ENCODE measurements around the gene NPPB.
"Not testable (repeated sequence)": the region's sequence is repeated elsewhere in the genome, so short reads cannot be mapped to it uniquely, and the experiment has no call there.

The NPPB gene

GRCh38 chr1:11858613-11858967 lies at the start of gene NPPB:
Gene NPPB (minus strand): TSS chr1:11858945. CDS start chr1:11858833, 112 bp downstream.
- DNase-seq (ENCODE audit: low spot score): no peak

DNA sequence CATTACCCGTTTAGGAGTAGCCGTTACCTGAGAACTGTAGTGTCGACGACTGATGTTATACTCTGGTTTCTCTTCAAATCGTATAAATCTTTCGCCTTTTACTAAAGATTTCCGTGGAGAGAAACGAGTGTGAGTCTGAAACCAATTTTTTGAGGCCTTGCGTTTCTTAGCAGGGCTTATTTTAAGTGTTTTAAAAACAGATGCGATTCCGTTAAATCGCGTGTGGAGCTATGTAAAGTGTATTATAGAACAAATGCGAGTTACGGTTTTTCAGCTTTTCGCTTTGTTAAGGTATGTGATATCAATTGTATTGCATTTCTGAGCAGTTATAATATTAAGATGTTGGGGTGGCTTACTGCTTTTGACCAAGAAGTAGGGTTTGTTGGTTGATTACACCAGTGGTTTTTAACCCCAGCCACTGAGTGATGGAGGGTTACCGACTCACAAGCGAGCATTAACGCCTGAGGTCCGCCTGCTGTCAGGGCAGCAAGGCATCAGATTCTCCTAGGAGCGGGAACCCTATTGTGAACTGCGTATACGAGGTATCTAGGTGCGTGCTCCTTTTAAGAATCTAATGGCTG lies 49.4 kb upstream of the NPPB start:
- DNase-seq (ENCODE audit: low spot score): peak; percentile 63

DNA sequence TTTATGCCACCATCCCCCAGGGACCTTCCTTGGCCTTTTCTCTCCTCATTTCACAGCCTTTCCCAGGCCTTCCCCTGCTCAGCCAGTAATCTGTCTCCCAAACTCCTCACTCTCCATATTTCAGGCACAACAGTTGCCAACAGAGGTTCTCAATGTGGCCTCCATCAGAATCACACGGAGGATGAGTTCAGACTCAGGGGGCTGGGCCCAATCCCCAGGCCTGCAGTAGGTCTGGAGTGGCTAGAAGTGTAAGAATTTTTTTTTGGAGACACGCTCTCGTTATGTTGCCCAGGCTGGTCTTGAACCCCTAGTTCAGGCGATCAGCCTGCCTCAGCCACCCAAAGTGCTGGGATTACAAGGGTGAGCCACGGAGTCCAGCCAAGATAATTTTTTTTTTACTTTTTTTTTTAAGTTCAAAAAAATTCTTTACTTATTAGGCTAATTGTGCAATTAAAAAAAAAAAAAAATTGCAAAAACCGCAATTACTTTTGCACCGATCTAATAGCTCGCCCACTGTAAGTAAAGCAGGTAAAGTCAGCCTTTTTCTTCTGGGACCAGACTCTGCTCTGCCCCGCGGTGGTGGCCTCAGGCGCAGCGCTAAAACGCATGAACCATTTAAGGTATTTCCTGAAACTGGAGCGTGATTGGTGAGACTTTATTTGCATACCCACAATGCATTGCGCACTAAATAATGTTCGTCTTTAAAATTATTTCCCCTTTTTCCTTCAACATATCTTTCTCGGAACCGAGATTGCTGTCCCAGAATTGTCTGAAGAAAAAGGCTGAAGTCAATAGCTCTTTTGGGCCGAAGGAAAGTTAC lies 48.7 kb upstream of the NPPB start:
- peak; percentile 90 for DNase-seq (ENCODE audit: low spot score)

- DNase-seq (ENCODE audit: low spot score): no peak
These were observed 48.1 kb upstream of the NPPB start for GRCh38 chr1:11906870-11907269.

- no peak for DNase-seq (ENCODE audit: low spot score)
These were observed 46.2 kb upstream of the NPPB start for GRCh38 chr1:11904978-11905377.

DNA sequence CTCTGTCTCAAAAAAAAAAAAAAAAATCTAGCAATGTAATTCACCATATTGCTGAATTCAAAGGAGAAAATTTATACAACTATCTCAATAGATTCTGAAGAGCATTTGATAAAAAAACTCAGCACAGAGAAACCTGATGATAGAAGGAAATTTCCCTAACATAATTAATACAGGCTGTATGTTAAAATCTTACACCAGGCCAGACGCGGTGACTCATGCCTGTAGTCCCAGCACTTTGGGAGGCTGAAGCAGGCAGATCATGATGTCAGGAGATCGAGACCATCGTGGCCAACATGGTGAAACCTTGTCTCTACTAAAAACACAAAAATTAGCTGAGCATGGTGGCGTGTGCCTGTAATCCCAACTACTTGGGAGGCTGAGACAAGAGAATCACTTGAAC lies 45.4 kb upstream of the NPPB start:
- not testable (repeated sequence) for DNase-seq (ENCODE audit: low spot score)

GRCh38 chr1:11903210-11903609 lies 44.5 kb upstream of the NPPB start:
- no peak for DNase-seq (ENCODE audit: low spot score)

DNA sequence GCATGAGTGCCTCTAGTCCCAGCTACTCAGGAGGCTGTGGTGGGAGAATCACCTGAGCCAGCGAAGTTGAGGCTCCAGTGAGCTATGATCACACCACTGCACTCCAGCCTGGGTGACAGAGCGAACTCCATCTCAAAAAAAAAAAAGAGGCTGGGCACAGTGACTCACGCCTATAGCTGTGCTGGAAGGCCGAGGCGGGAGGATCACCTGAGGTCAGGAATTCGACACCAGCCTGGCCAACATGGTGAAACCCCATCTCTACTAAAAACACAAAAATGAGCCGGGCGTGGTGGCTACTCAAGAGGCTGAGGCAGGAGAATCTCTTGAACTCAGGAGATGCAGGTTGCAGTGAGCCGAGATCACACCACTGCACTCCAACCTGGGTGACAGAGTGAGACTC lies 42.7 kb upstream of the NPPB start:
- not testable (repeated sequence) for DNase-seq (ENCODE audit: low spot score)

- no peak for DNase-seq (ENCODE audit: low spot score)
These were observed 40.2 kb upstream of the NPPB start for GRCh38 chr1:11898831-11899467.

- no peak for DNase-seq (ENCODE audit: low spot score)
These were observed 39.5 kb upstream of the NPPB start for GRCh38 chr1:11898086-11898785.

- DNase-seq (ENCODE audit: low spot score): not testable (repeated sequence)
These were observed 35.8 kb upstream of the NPPB start for GRCh38 chr1:11894501-11894900.

DNA sequence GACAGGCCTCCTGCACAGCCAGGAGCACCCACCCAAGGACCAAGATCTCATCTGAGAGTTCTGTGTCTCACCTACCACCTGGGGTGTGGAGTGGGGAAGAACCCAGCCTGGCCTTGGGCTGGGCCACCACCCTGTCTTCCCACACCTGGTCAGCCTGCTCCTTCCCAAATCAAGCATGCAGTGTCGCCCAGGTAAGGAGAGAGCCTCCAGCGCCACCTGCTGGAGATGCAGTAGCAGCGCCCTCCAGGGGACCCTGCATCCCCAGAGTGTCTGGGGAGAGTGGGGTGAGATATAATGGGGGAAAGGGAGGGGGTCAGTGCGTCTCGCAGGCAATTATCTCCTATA lies 35.1 kb upstream of the NPPB start:
- peak; percentile 87 for DNase-seq (ENCODE audit: low spot score)

DNA sequence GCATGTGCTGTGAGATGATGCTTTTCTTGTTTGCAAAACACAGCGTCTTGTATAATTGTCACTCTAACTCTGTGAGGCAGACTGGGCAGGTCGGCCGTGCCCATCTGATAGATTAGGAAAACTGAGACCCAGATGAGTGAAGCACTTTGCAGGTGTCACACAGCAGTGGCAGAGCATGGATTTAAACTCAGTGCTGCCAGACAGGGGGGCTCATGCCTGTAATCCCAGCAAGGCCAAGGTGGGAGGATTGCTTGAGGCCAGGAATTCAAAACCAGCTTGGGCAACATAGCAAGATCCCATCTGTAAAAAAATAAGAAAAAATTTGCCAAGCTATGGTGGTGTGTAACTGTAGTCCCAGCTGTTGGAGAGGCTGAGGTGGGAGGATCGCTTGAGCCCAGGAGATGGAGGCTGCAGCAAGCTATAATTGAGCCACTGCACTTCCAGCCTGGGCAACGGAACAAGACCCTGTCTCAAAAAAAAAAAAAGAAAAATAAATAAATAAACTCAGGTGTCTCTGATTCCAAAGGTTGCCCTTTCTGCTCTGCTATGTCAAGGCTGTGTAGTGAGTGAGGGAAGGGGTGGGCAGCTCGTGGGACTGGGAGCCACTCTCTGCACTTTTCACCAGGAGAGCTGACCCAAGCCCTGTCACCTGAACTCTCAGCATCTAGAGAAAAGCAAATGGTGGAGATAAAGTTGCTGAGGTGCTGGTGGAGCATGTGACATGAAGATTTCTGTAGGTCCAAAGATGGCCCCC lies 32.9 kb upstream of the NPPB start:
- no peak for DNase-seq (ENCODE audit: low spot score)

DNA sequence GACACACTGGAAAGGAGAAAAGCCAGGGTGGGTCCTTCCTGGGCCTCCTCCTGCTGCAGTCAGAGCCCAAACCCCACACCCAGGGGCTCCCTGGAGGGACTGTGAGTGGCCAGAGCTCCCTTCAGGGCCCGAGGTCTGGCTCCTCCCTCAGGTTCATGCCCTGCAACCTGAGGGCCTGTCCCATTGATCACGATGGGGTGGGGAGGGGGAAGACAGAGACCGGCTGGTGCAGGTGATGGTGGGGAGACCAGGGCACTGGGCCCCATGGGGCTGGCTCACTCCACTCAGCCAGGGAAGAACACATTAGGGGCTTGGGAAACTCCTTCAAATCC lies 30.1 kb upstream of the NPPB start:
- no peak for DNase-seq (ENCODE audit: low spot score)

GRCh38 chr1:11888206-11888876 lies 29.6 kb upstream of the NPPB start:
- DNase-seq (ENCODE audit: low spot score): no peak

DNA sequence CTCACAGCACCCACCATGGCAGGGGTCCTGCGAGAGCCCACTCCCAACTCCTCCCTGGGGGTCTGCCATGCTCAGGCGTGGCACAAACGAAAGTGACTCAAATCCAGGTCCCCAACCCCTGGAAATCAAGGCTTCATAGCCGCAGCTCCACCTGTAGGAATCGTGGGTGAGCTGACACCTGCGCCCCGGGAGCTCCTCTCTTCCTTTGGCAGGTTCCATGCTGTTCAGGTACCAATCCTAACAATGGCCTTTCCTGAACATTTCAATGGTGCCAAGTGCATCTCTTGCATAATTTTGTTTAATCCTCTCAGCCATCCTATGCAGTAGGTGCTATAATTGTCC lies 28.9 kb upstream of the NPPB start:
- no peak for DNase-seq (ENCODE audit: low spot score)

- no peak for DNase-seq (ENCODE audit: low spot score)
These were observed 28.4 kb upstream of the NPPB start for GRCh38 chr1:11886986-11887665.

DNA sequence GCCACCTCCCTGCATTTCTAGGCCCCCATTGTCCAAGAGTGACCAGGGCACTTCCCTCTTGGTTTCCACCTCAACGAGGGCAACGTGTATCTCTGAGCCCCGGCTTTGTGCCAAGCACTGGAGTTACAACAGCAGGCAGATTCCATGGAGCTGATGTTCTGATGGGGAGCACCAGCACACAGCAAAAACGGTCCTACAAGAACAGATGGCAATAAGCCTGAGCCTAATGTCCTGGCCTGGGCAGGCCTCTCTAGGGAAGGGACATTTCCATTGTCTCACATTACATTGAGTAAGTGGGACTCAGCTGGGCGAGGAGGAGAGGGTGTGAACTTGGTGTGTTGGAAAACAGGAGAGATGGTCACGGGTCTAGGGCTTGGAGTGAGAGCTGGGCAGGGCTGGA lies 27.2 kb upstream of the NPPB start:
- DNase-seq (ENCODE audit: low spot score): no peak

DNA sequence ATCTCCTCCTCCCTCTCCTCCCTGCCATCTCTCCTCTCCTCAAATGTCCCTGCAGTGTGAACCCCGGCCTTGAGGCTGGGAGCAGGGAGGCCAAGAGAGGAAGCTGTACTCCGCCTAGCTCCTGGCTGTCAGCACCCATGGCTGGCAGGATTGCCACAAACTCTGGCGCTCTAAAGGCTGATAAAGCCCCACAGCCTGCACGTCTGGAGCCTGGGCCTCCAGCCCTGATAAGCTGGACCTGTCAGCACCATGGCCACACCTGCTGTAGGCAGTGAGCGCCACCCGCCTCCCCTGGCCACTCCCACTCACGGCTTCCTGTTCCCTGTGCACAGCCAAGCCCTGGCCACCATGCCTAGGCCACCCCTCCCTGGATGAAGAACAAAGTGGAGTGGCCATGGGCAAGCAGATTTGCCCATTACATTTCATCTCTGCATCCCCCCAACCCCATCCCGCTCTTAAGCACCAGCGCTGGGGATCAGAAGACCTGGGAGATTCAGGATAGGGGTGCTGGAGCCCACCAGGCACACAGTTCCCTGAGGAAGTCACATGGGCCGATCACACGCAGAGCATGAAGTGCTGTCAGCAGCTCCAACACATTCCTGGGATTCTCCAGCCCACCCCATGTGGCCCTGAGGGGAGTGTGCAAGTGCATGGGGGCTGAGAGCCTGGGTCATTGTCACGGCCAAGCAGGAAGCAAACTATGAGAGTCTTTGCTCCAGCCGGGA lies 24.2 kb upstream of the NPPB start:
- no peak for DNase-seq (ENCODE audit: low spot score)

DNA sequence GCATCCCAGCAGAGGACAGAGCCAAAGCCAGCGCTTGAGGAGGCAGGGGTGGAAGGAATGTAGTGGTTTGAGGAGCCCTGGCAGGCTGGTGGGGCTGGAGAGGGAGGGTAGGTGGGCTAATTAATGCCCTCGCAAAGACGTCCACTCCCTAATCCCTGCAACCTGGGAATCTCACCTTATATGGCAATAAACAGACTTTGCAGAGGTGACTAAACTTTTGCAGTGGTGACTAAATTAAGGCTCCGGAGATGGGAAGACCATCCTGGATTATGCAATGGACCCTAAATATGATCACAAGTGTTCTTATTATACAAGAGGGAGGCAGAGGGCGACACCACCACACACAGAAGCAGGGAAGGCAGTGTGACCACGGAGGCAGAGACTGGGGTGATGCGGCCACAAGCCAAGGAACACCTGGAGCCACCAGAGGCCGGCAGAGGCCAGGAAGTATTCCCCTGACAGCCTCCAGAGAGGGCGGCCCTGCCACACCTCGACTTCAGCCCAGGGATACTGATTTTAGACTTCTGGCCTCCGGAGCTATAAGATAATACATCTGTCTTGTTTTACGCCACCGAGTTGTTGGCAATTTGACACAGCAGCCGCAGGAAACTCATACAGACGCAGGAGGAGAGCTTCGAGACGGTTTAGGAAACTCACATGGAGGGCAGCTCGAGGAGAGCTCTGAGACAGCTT lies 23.1 kb upstream of the NPPB start:
- no peak for DNase-seq (ENCODE audit: low spot score)
